Effector CD8-positive, alpha-beta T cell (primary cell): ENCODE results near the gene HOXD8.

Experiments
- DNase-seq: peaks from one replicate; lab custom pipeline; 2025; lab: John Stamatoyannopoulos, UW

HOXD8 gene

GRCh38 chr2:176103194-176103593 lies 26.3 kb upstream of the HOXD8 start:
- no peak for DNase-seq

- no peak for DNase-seq
Observed at GRCh38 chr2:176103742-176104315, 25.7 kb upstream of the HOXD8 start.

GRCh38 chr2:176104316-176105077 lies 25.0 kb upstream of the HOXD8 start:
- DNase-seq = no peak

- DNase-seq = no peak
Observed at GRCh38 chr2:176105078-176105729, 24.3 kb upstream of the HOXD8 start.

GRCh38 chr2:176105730-176106580 lies 23.6 kb upstream of the HOXD8 start:
- DNase-seq = no peak

- DNase-seq = no peak
Observed at GRCh38 chr2:176106581-176107539, 22.6 kb upstream of the HOXD8 start, which contains the start of gene HOXD11. HOXD11 (plus strand) TSS chr2:176107280; CDS start chr2:176107356, 76 bp downstream.

- DNase-seq = no peak
Observed at GRCh38 chr2:176107731-176108181, 21.7 kb upstream of the HOXD8 start.

GRCh38 chr2:176109192-176109901 lies 20.2 kb upstream of the HOXD8 start:
- DNase-seq = no peak

- no peak for DNase-seq
Observed at GRCh38 chr2:176109946-176110345, 19.6 kb upstream of the HOXD8 start.

- DNase-seq = no peak
Observed at GRCh38 chr2:176110415-176111308, 18.8 kb upstream of the HOXD8 start.

- DNase-seq = no peak
Observed at GRCh38 chr2:176111309-176111663, 18.2 kb upstream of the HOXD8 start.

GRCh38 chr2:176111846-176112374 lies 17.6 kb upstream of the HOXD8 start:
- no peak for DNase-seq

GRCh38 chr2:176112375-176113302 lies 16.9 kb upstream of the HOXD8 start:
- DNase-seq = no peak

- DNase-seq = no peak
Observed at GRCh38 chr2:176114120-176114929, 15.2 kb upstream of the HOXD8 start.

GRCh38 chr2:176114930-176115625 lies 14.4 kb upstream of the HOXD8 start:
- no peak for DNase-seq
